ENCODE data around the gene PNMA8A.

- TF ChIP-seq POLR2AphosphoS5 (IDR thresholded peaks at IDR 0.05; ENCODE audit: low read depth, low read length) (no peak), POLR2A (IDR thresholded peaks at IDR 0.05; ENCODE audit: low read depth, low read length) (no peak), PAX5 (IDR thresholded peaks at IDR 0.05; ENCODE audit: insufficient read depth, low read length, severe bottlenecking) (no peak), TAF1 (IDR thresholded peaks at IDR 0.05; ENCODE audit: low read depth, low read length) (no peak), SPI1 (IDR thresholded peaks at IDR 0.05; ENCODE audit: low read depth, low read length) (no peak), POU2F2 (IDR thresholded peaks at IDR 0.05; ENCODE audit: low read depth, low read length) (no peak)
Measured at GRCh38 chr19:46471811-46472543, 614 bp upstream of the PNMA8A start.

Data from GM12891 (cell line).